D721Med (cell line): ENCODE results near the gene TMA7.

Experiments
- DNase-seq: peaks from one replicate; pipeline ENCODE4 v3.0.0; 2011; ENCODE audit warnings: low spot score; ENCODE audit not compliant: insufficient read length
- FAIRE-seq: peaks from 2 replicates; lab custom pipeline; 2011; peaks lifted over from hg19 to GRCh38; lab: Jason Lieb, UNC
- CTCF ChIP-seq: IDR thresholded peaks from 2 replicates; pipeline ENCODE4 v1.5.1; 2012; ENCODE audit warnings: mild to moderate bottlenecking, control low read depth; ENCODE audit not compliant: insufficient read depth; ENCODE audit errors: missing control alignments

The TMA7 gene

GRCh38 chr3:48439820-48440589 lies at the start of gene TMA7, which contains the start of gene CCDC51:
TSS of gene TMA7 (plus strand) at chr3:48440257. CDS start at chr3:48440297, 40 bp downstream.
TSS of gene CCDC51 (minus strand) at chr3:48440119. CDS start at chr3:48435128, 4,991 bp downstream.
- DNase-seq (peak; percentile 91), FAIRE-seq (no peak)
- no peak for TF ChIP-seq CTCF

GRCh38 chr3:48394391-48394790 lies 45.7 kb upstream of the TMA7 start:
- DNase-seq (no peak), FAIRE-seq (no peak)
- TF ChIP-seq CTCF: no peak

- DNase-seq (no peak), FAIRE-seq (no peak)
- TF ChIP-seq CTCF: no peak
Observed at GRCh38 chr3:48395714-48396113, 44.3 kb upstream of the TMA7 start.

GRCh38 chr3:48397767-48398681 lies 42.0 kb upstream of the TMA7 start:
- DNase-seq (no peak), FAIRE-seq (no peak)
- no peak for TF ChIP-seq CTCF

GRCh38 chr3:48398701-48399386 lies 41.2 kb upstream of the TMA7 start:
- no peak for DNase-seq
- FAIRE-seq: no peak
- no peak for TF ChIP-seq CTCF

GRCh38 chr3:48399387-48400172 lies 40.5 kb upstream of the TMA7 start:
- DNase-seq (peak; percentile 10), FAIRE-seq (no peak)
- no peak for TF ChIP-seq CTCF
